Liver (tissue), 9 donors: ENCODE measurements around the gene HGFAC. TPM values are rescaled to one million over a fixed set of nuclear protein-coding genes. Genes with fewer than 3 reads are reported as not detected.

ENCODE experiments used
- DNase-seq: peaks from one replicate; pipeline ENCODE4 v3.0.0-alpha.2; 2017; ENCODE audit warnings: low spot score
- H3K27ac ChIP-seq, 2 donors: one replicate each; pipeline ENCODE4 v1.7.0; 2013; ENCODE audit warnings: inconsistent platforms in 2 of 2, low read length in 2 of 2, control low read depth in 1 of 2, low read depth in 1 of 2, mild to moderate bottlenecking in 1 of 2
- H3K27me3 ChIP-seq, 4 donors: one replicate each; pipeline versions ENCODE4 v1.6.1 to v1.7.0; 2013; ENCODE audit warnings: low read length in 3 of 4, inconsistent platforms in 1 of 4, mild to moderate bottlenecking in 1 of 4, moderate library complexity in 1 of 4; ENCODE audit not compliant: control insufficient read depth in 4 of 4, insufficient read depth in 4 of 4
- H3K36me3 ChIP-seq, 4 donors: one replicate each; pipeline versions ENCODE4 v1.6.1 to v1.7.0; 2013; ENCODE audit warnings: low read length in 3 of 4, mild to moderate bottlenecking in 3 of 4, low read depth in 1 of 4, moderate library complexity in 1 of 4; ENCODE audit not compliant: control insufficient read depth in 4 of 4, insufficient read depth in 3 of 4
- H3K4me1 ChIP-seq, 4 donors: one replicate each; pipeline versions ENCODE4 v1.6.1 to v1.7.0; 2013; ENCODE audit warnings: low read length in 3 of 4, mild to moderate bottlenecking in 3 of 4, moderate library complexity in 1 of 4; ENCODE audit not compliant: control insufficient read depth in 4 of 4, insufficient read depth in 4 of 4
- H3K4me3 ChIP-seq, 3 donors: one replicate each; pipeline versions ENCODE4 v1.6.1 to v1.7.0; 2013; ENCODE audit warnings: low read length in 3 of 3, control low read depth in 1 of 3, low read depth in 1 of 3, mild to moderate bottlenecking in 1 of 3
- H3K9ac ChIP-seq, 2 donors: one replicate each; pipeline ENCODE4 v1.7.0; 2013; ENCODE audit warnings: low read length in 2 of 2, mild to moderate bottlenecking in 2 of 2, moderate library complexity in 2 of 2, control low read depth in 1 of 2, low read depth in 1 of 2
- H3K9me3 ChIP-seq, 4 donors: one replicate each; pipeline versions ENCODE4 v1.6.1 to v1.7.0; 2013; ENCODE audit warnings: low read length in 3 of 4; ENCODE audit not compliant: control insufficient read depth in 4 of 4
- EGR1 ChIP-seq, 2 donors: IDR thresholded peaks; 2 replicates each; pipeline ENCODE4 v1.6.1; 2016 to 2018; ENCODE audit warnings: antibody characterized with exemption in 2 of 2, low read depth in 2 of 2
- FOXA1 ChIP-seq: IDR thresholded peaks from 2 replicates; pipeline ENCODE4 v1.6.1; 2016; ENCODE audit warnings: antibody characterized with exemption
- FOXA2 ChIP-seq: IDR thresholded peaks from 2 replicates; pipeline ENCODE4 v1.6.1; 2016; ENCODE audit warnings: antibody characterized with exemption
- HNF4A ChIP-seq, 2 donors: conservative IDR thresholded peaks; 2 replicates each; pipeline ENCODE4 v1.6.1; 2016; ENCODE audit warnings: antibody characterized with exemption in 2 of 2, mild to moderate bottlenecking in 2 of 2
- HNF4G ChIP-seq: IDR thresholded peaks from 2 replicates; pipeline ENCODE4 v1.6.1; 2016; ENCODE audit warnings: antibody characterized with exemption
- NR2F2 ChIP-seq: IDR thresholded peaks from 2 replicates; pipeline ENCODE4 v1.6.1; 2016; ENCODE audit warnings: antibody characterized with exemption
- RAD21 ChIP-seq, 2 donors: IDR thresholded peaks; 2 replicates each; pipeline ENCODE4 v1.6.1; 2016; ENCODE audit warnings: antibody characterized with exemption in 2 of 2, mild to moderate bottlenecking in 2 of 2
- TAF1 ChIP-seq: conservative IDR thresholded peaks from 2 replicates; pipeline ENCODE4 v1.6.1; 2016; ENCODE audit warnings: antibody characterized with exemption, mild to moderate bottlenecking
- YY1 ChIP-seq: IDR thresholded peaks from 2 replicates; pipeline ENCODE4 v1.6.1; 2016; ENCODE audit warnings: antibody characterized with exemption, mild to moderate bottlenecking
- WGBS: extraction: QIAGEN DNeasy Blood & Tissue Kit; methylation state at CpG from one replicate; pipeline ENCODE4 v1.1.7; 2013; 5-methylcytosine and 5-hydroxymethylcytosine counted together
- polyA plus RNA-seq, 2 donors: library from polyadenylated mRNA; stranded (reverse) in 1 of 2; unstranded in 1 of 2; fragments of 200-250 nt in 1 of 2; fragments of >200 nt in 1 of 2; fragmentation: Nextera tagmentation in 1 of 2; extraction: Ambion mirVana in 1 of 2; gene quantifications; one replicate each; pipeline versions ENCODE4 v1.2.1 to v1.2.3, GENCODE V29; 2013 to 2015
- total RNA-seq, 2 donors: library from RNA; depleted of rRNA; stranded (reverse); fragments of >200 nt; gene quantifications; one replicate each; pipeline ENCODE4 v1.2.3, GENCODE V29; 2014
- TF ChIP-seq, protein P1 (sequence below): fragments of 150-350 bp; IDR thresholded peaks from 2 replicates; pipeline ENCODE4 v1.5.1; 2017; ENCODE audit warnings: improper control_type of control experiment, low read depth, low read length; ENCODE audit not compliant: missing input control
- TF ChIP-seq, protein P2 (sequence below): IDR thresholded peaks from 2 replicates; pipeline ENCODE4 v1.6.1; 2016; ENCODE audit warnings: antibody characterized with exemption
- TF ChIP-seq, protein P3 (sequence below): IDR thresholded peaks from 2 replicates; pipeline ENCODE4 v1.6.1; 2016; ENCODE audit warnings: antibody characterized with exemption, mild to moderate bottlenecking
- donor health status: healthy.
- donor health status: healthy.
- donor health status: healthy.
- donor health status: healthy.
- donor health status: healthy.

The HGFAC gene
- total and polyA plus RNA-seq, 4 donors: 23.3 to 133 (median 82.7) TPM

DNA sequence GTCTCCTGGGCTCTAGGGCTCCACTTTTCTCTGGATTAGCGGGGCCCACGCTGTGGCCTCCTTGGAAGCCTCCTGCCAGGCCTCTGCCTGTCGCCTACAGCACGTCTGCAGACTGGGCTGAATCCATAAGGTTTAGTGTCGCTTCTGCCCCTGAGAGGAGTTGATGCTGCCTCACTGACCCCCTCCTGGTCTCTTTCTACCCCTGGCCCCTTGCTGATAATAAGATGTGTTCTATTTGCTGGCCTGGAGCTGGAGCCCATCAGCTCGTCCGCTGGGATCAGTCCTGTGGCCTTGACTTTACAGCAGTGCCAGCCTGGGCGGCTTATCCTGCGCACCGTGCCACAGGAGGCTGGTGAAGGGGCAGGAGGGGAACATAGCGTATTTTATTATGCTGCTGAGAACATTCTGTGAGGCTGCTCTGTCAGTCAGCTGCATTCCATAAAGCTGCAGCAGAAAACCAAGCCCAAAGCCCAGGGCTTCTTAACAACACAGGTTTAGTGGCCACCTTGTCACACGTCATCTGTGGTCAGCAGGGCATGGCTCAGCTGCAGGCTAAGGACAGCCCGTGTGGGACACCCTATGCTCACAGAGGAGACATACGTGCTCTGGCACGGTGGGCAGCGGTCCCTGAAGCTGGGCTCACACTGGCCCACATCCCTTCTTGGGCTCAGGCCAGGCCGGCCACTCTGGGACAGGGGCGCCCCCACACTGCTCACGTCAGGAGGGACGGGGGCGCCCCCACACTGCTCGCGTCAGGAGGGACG is 29.3 kb upstream of the HGFAC start:
- WGBS: 89% methylated on average over 24 of the region's 24 CpGs
- peaks cover 11 to 34% (median 28%) of the 10 kb centered on the region in 4 donors for H3K4me1 ChIP-seq
- DNase-seq: no peak
- no peaks in the 10 kb centered on the region for H3K27me3 ChIP-seq
- H3K36me3 ChIP-seq: peaks cover 8 to 20% (median 9%) of the 10 kb centered on the region in 4 donors
- H3K9me3 ChIP-seq: no peaks in the 10 kb centered on the region
- no peak overlapping the region for H3K27ac ChIP-seq
- TF ChIP-seq RAD21 (IDR thresholded peaks at IDR 0.05) (no peak), NR2F2 (no peak), HNF4A (conservative IDR thresholded peaks at IDR 0.05) (no peak), EGR1 (IDR thresholded peaks at IDR 0.05; ENCODE audit: low read depth in 2 of 2) (no peak), YY1 (no peak), FOXA2 (no peak), TAF1 (no peak), HNF4G (no peak), FOXA1 (no peak)
- TF ChIP-seq, protein P1, sequence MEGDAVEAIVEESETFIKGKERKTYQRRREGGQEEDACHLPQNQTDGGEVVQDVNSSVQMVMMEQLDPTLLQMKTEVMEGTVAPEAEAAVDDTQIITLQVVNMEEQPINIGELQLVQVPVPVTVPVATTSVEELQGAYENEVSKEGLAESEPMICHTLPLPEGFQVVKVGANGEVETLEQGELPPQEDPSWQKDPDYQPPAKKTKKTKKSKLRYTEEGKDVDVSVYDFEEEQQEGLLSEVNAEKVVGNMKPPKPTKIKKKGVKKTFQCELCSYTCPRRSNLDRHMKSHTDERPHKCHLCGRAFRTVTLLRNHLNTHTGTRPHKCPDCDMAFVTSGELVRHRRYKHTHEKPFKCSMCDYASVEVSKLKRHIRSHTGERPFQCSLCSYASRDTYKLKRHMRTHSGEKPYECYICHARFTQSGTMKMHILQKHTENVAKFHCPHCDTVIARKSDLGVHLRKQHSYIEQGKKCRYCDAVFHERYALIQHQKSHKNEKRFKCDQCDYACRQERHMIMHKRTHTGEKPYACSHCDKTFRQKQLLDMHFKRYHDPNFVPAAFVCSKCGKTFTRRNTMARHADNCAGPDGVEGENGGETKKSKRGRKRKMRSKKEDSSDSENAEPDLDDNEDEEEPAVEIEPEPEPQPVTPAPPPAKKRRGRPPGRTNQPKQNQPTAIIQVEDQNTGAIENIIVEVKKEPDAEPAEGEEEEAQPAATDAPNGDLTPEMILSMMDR: no peak
- TF ChIP-seq, protein P2, sequence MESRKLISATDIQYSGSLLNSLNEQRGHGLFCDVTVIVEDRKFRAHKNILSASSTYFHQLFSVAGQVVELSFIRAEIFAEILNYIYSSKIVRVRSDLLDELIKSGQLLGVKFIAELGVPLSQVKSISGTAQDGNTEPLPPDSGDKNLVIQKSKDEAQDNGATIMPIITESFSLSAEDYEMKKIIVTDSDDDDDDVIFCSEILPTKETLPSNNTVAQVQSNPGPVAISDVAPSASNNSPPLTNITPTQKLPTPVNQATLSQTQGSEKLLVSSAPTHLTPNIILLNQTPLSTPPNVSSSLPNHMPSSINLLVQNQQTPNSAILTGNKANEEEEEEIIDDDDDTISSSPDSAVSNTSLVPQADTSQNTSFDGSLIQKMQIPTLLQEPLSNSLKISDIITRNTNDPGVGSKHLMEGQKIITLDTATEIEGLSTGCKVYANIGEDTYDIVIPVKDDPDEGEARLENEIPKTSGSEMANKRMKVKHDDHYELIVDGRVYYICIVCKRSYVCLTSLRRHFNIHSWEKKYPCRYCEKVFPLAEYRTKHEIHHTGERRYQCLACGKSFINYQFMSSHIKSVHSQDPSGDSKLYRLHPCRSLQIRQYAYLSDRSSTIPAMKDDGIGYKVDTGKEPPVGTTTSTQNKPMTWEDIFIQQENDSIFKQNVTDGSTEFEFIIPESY: no peak
- TF ChIP-seq, protein P3, sequence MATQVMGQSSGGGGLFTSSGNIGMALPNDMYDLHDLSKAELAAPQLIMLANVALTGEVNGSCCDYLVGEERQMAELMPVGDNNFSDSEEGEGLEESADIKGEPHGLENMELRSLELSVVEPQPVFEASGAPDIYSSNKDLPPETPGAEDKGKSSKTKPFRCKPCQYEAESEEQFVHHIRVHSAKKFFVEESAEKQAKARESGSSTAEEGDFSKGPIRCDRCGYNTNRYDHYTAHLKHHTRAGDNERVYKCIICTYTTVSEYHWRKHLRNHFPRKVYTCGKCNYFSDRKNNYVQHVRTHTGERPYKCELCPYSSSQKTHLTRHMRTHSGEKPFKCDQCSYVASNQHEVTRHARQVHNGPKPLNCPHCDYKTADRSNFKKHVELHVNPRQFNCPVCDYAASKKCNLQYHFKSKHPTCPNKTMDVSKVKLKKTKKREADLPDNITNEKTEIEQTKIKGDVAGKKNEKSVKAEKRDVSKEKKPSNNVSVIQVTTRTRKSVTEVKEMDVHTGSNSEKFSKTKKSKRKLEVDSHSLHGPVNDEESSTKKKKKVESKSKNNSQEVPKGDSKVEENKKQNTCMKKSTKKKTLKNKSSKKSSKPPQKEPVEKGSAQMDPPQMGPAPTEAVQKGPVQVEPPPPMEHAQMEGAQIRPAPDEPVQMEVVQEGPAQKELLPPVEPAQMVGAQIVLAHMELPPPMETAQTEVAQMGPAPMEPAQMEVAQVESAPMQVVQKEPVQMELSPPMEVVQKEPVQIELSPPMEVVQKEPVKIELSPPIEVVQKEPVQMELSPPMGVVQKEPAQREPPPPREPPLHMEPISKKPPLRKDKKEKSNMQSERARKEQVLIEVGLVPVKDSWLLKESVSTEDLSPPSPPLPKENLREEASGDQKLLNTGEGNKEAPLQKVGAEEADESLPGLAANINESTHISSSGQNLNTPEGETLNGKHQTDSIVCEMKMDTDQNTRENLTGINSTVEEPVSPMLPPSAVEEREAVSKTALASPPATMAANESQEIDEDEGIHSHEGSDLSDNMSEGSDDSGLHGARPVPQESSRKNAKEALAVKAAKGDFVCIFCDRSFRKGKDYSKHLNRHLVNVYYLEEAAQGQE: no peak
- no peak overlapping the region for H3K9ac ChIP-seq
- no peak overlapping the region for H3K4me3 ChIP-seq

DNA sequence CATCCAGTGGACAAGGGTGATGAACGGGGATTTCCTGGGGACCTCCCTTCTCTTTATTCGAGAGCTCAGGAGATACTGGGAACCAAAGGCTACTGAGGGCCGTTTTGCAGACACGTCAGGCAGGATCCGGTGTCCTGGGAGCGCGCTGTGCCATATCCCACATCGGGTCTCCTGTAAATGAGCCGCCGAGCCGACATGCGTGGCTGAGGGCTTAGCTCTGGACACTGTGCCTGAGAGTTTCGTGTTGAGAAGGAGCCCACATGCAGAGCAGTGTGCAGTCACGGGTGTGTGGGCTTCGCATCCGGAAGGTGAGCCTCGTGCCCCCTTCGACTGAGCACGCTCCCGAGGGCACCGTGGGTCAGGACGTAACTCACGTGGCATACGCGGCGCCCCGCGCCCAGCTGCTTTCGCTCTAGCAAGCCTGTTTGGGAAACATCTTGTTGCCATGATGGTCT is 28.5 kb upstream of the HGFAC start:
- WGBS: 94% methylated on average over 29 of the region's 29 CpGs
- Histone ChIP-seq H3K36me3 (peaks cover 9 to 22% (median 10%) of the 10 kb centered on the region in 4 donors), H3K4me3 (no peak overlapping the region), H3K27ac (no peak overlapping the region), H3K27me3 (no peaks in the 10 kb centered on the region), H3K4me1 (peaks cover 11 to 35% (median 24%) of the 10 kb centered on the region in 4 donors), H3K9ac (no peak overlapping the region), H3K9me3 (no peaks in the 10 kb centered on the region)
- TF ChIP-seq FOXA1: no peak
- DNase-seq: no peak
